Spleen (tissue), 11 donors: Measurements from ENCODE around the gene RCSD1. TPM values are rescaled to one million over a fixed set of nuclear protein-coding genes. Genes with fewer than 3 reads are reported as not detected.
A peak's percentile ranks its signal among the peaks of the same experiment; 100 is the strongest.

Experiments used
- DNase-seq: peaks from one replicate; pipeline ENCODE4 v3.0.0-alpha.2; 2020
- H3K27ac ChIP-seq, 8 donors: fragments of 200-600 bp; sonication (generic) in 7 of 8; 1 replicate in 4 of 8; 2 replicates in 4 of 8; pipeline versions ENCODE4 v1.5.0 to v1.8.0; 2016 to 2021; ENCODE audit warnings: inconsistent platforms in 4 of 8, mild to moderate bottlenecking in 4 of 8, moderate library complexity in 1 of 8
- H3K27me3 ChIP-seq, 7 donors: fragments of 200-600 bp; sonication (generic) in 6 of 7; replicated peaks in 1 of 7; 1 replicate in 4 of 7; 2 replicates in 3 of 7; pipeline versions ENCODE4 v1.5.0 to v1.8.0; 2016 to 2021; ENCODE audit warnings: inconsistent platforms in 3 of 7, mild to moderate bottlenecking in 1 of 7
- H3K36me3 ChIP-seq, 6 donors: fragments of 200-600 bp; sonication (generic) in 5 of 6; 1 replicate in 4 of 6; 2 replicates in 2 of 6; pipeline versions ENCODE4 v1.5.0 to v1.8.0; 2016 to 2021; ENCODE audit warnings: inconsistent platforms in 2 of 6
- H3K4me1 ChIP-seq, 6 donors: fragments of 200-600 bp; sonication (generic) in 5 of 6; 1 replicate in 3 of 6; 2 replicates in 3 of 6; pipeline versions ENCODE4 v1.5.0 to v1.8.0; 2016 to 2021; ENCODE audit warnings: inconsistent platforms in 3 of 6
- H3K4me3 ChIP-seq, 8 donors: fragments of 200-600 bp; sonication (generic) in 7 of 8; 1 replicate in 4 of 8; 2 replicates in 4 of 8; pipeline versions ENCODE4 v1.5.0 to v1.8.0; 2016 to 2021; ENCODE audit warnings: inconsistent platforms in 4 of 8, mild to moderate bottlenecking in 4 of 8, moderate library complexity in 2 of 8
- H3K9me3 ChIP-seq, 8 donors: fragments of 200-600 bp; sonication (generic) in 7 of 8; 1 replicate in 4 of 8; 2 replicates in 4 of 8; pipeline versions ENCODE4 v1.5.0 to v1.8.0; 2016 to 2021; ENCODE audit warnings: inconsistent platforms in 4 of 8
- POLR2A ChIP-seq, 3 donors: fragments of 450-650 bp; IDR thresholded peaks; one replicate each; pipeline ENCODE4 v1.5.1; 2017; ENCODE audit warnings: antibody characterized with exemption in 3 of 3, mild to moderate bottlenecking in 1 of 3
- POLR2AphosphoS5 ChIP-seq, 3 donors: sonication (generic); formaldehyde crosslinking; IDR thresholded peaks; one replicate each; pipeline ENCODE4 v1.5.1; 2017; ENCODE audit warnings: antibody characterized with exemption in 3 of 3
- WGBS, 5 donors: extraction: QIAGEN DNeasy Blood & Tissue Kit in 3 of 5; methylation state at CpG; one replicate each; pipeline versions ENCODE4 v1.1.5 to v1.1.7; 2013 to 2018; 5-methylcytosine and 5-hydroxymethylcytosine counted together
- intact Hi-C: fragments of 100-400 bp; cut with DNase I; formaldehyde crosslinking; loops from one replicate; pipeline ENCODE4 v1.15.0; 2023; ENCODE audit warnings: low total_unique reads
- polyA plus RNA-seq, 3 donors: library from polyadenylated mRNA; stranded (reverse); fragments of 200-250 nt; gene quantifications; one replicate each; pipeline ENCODE4 v1.2.1, GENCODE V29; 2013
- total RNA-seq, 7 donors: library from RNA; depleted of rRNA in 3 of 7; stranded (reverse); fragments of >200 nt in 3 of 7; fragmentation: NEBNext Ultra II Directional in 4 of 7; extraction: Animal tissue kit (Norgen Biotek cat#: 25700) in 4 of 7; gene quantifications; one replicate each; pipeline versions ENCODE4 v1.1.0 to v1.2.1, GENCODE V29; 2016 to 2021
- TF ChIP-seq, protein P1 (sequence below), 11 experiments: fragments of 200-600 bp in 7 of 11; fragments of 450-650 bp in 4 of 11; sonication (generic) in 4 of 11; IDR thresholded peaks in 8 of 11; conservative IDR thresholded peaks in 3 of 11; 1 replicate in 7 of 11; 2 replicates in 4 of 11; pipeline versions ENCODE4 v1.4.0 to v1.8.0; 2016 to 2021; ENCODE audit warnings: antibody characterized with exemption in 11 of 11, inconsistent platforms in 4 of 11, mild to moderate bottlenecking in 1 of 11
- donor health status: healthy with polysubstance abuse.
- donor health status: DM: no; HTN: no; CAD: no; lungs with moderate emphysema.
- donor health status: DM: no; HTN: no; CAD: no.
- donor health status: Bipolar disorder and iron deficiency.
- donor health status: healthy.
- donor health status: DM: no; HTN: no; CAD: no.
- donor health status: DM: yes; HTN: yes; CAD: no.

The RCSD1 gene
- total and polyA plus RNA-seq, 10 donors = 58.9 to 144 (median 107) TPM

DNA sequence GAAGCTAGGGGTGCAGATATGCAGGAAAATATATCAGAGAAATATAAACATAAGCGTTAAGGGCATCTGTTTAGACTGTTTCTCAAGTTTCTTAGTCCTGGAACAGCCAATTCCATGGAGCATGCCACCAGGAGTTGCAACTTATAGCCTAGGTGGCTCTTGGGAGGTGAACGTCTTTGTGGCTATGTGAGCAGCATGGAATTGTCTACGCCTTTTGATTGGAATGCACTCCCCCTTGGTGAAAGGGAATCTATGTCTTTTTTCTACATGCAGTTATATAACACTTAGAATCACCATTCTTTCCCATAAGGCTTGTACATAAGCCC lies 12.4 kb downstream of the RCSD1 start:
- intact Hi-C loops = no loop called here
- no peak for DNase-seq
- Histone ChIP-seq H3K36me3 (peaks cover 0 to 91% (median 29%) of the 10 kb centered on the region in 6 donors), H3K27ac (peak overlapping the region in 5 of 8 donors; percentile 14 to 74 (median 57)), H3K9me3 (no peaks in the 10 kb centered on the region), H3K27me3 (no peaks in the 10 kb centered on the region), H3K4me1 (peaks cover 15 to 100% (median 86%) of the 10 kb centered on the region in 6 donors), H3K4me3 (peak overlapping the region in 1 of 8 donors; percentile 3)
- WGBS, 5 donors = 72 to 93% (median 87%) methylated on average over 3 of the region's 3 CpGs
- TF ChIP-seq POLR2AphosphoS5 (IDR thresholded peaks at IDR 0.05) = no peak

DNA sequence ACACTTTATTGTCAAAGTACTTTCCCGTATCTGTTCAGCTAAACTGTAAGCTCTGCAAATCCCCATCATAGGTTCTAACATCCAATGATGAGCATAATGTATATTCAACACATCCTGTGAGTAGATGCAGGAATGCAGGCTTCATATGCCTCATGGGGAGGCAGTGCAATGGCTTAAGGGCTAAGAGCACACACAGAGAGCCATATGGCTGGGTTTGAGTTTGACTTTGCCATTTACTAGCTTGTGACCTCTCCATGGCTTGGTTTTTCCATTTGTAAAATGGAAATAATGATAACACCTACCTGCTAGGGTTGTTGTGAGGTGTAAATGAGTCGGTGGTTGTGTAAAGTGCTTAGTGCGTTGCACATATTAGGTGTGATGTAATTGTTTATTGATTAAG lies 13.4 kb downstream of the RCSD1 start:
- peaks cover 0 to 85% (median 28%) of the 10 kb centered on the region in 6 donors for H3K36me3 ChIP-seq
- no peaks in the 10 kb centered on the region for H3K9me3 ChIP-seq
- no peak for TF ChIP-seq POLR2AphosphoS5 (IDR thresholded peaks at IDR 0.05)
- TF ChIP-seq, protein P1, sequence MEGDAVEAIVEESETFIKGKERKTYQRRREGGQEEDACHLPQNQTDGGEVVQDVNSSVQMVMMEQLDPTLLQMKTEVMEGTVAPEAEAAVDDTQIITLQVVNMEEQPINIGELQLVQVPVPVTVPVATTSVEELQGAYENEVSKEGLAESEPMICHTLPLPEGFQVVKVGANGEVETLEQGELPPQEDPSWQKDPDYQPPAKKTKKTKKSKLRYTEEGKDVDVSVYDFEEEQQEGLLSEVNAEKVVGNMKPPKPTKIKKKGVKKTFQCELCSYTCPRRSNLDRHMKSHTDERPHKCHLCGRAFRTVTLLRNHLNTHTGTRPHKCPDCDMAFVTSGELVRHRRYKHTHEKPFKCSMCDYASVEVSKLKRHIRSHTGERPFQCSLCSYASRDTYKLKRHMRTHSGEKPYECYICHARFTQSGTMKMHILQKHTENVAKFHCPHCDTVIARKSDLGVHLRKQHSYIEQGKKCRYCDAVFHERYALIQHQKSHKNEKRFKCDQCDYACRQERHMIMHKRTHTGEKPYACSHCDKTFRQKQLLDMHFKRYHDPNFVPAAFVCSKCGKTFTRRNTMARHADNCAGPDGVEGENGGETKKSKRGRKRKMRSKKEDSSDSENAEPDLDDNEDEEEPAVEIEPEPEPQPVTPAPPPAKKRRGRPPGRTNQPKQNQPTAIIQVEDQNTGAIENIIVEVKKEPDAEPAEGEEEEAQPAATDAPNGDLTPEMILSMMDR (IDR thresholded peaks at IDR 0.05 in 8 of 11, conservative IDR thresholded peaks at IDR 0.05 in 3 of 11) = no peak
- TF ChIP-seq POLR2A (IDR thresholded peaks at IDR 0.05) = no peak
- H3K27me3 ChIP-seq = no peaks in the 10 kb centered on the region
- peaks cover 17 to 100% (median 86%) of the 10 kb centered on the region in 6 donors for H3K4me1 ChIP-seq
- H3K27ac ChIP-seq = peak overlapping the region in 1 of 8 donors; percentile 74
- WGBS, 5 donors = 67 to 83% (median 69%) methylated on average over 3 of the region's 3 CpGs
- intact Hi-C loops = no loop called here
- H3K4me3 ChIP-seq = no peak overlapping the region
- DNase-seq = no peak

DNA sequence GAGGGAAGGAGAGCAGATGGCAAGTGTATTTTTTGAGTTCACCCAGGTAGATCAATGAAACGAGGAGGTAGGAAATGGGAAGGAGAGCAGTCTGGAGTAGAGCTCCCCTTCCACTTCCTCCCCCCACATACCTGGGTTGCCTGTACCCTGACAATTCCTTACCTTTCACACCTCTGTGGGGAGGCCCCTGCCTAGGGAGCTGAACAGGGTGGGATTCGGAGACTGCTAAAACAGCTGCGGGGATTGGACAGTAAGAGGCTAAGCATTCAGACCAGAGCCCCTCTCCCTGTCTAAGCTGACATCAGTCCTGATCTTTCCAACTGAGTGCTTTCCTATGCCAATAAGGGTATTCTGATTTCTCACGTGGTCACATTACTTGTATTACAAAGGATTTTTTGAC lies 14.5 kb downstream of the RCSD1 start:
- intact Hi-C loops = no loop called here
- TF ChIP-seq POLR2A (IDR thresholded peaks at IDR 0.05) = no peak
- TF ChIP-seq POLR2AphosphoS5 (IDR thresholded peaks at IDR 0.05) = peak in 1 of 3 donors; percentile 31
- Histone ChIP-seq H3K4me3 (no peak overlapping the region), H3K4me1 (peaks cover 28 to 100% (median 89%) of the 10 kb centered on the region in 6 donors), H3K9me3 (no peaks in the 10 kb centered on the region), H3K36me3 (peaks cover 0 to 75% (median 24%) of the 10 kb centered on the region in 6 donors), H3K27ac (peak overlapping the region in 2 of 8 donors; percentile 1 to 51), H3K27me3 (no peaks in the 10 kb centered on the region)
- DNase-seq = no peak
- 68 to 80% (median 78%) methylated on average over 4 of the region's 4 CpGs for WGBS, 5 donors

DNA sequence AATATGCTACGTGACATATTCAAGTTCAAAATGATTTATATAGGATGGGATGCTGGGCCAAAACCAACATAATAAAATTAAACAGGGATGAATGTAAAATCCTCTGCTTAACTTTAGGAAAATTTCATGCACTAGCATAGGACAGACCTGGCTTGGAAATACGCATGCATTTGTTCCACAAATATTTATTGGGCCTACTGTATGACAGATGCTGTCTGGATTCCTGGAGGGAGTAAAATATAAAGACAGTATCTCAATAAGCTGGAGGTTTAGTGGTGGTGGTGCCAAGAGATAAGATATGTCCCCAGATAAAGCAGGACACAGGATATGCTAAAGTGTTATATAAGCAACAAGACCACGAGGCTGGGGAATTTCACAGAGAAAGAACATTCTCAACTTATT lies 15.1 kb downstream of the RCSD1 start:
- peaks cover 34 to 100% (median 93%) of the 10 kb centered on the region in 6 donors for H3K4me1 ChIP-seq
- intact Hi-C loops = no loop called here
- H3K9me3 ChIP-seq = no peaks in the 10 kb centered on the region
- TF ChIP-seq, protein P1 (IDR thresholded peaks at IDR 0.05 in 8 of 11, conservative IDR thresholded peaks at IDR 0.05 in 3 of 11) = no peak
- TF ChIP-seq POLR2AphosphoS5 (IDR thresholded peaks at IDR 0.05) (no peak), POLR2A (IDR thresholded peaks at IDR 0.05) (no peak)
- WGBS, 5 donors = 59 to 67% (median 64%) methylated on average over 3 of the region's 3 CpGs
- peaks cover 0 to 69% (median 18%) of the 10 kb centered on the region in 6 donors for H3K36me3 ChIP-seq
- no peak overlapping the region for H3K4me3 ChIP-seq
- H3K27me3 ChIP-seq = no peaks in the 10 kb centered on the region
- peak overlapping the region in 2 of 8 donors; percentile 1 to 51 for H3K27ac ChIP-seq
- no peak for DNase-seq

DNA sequence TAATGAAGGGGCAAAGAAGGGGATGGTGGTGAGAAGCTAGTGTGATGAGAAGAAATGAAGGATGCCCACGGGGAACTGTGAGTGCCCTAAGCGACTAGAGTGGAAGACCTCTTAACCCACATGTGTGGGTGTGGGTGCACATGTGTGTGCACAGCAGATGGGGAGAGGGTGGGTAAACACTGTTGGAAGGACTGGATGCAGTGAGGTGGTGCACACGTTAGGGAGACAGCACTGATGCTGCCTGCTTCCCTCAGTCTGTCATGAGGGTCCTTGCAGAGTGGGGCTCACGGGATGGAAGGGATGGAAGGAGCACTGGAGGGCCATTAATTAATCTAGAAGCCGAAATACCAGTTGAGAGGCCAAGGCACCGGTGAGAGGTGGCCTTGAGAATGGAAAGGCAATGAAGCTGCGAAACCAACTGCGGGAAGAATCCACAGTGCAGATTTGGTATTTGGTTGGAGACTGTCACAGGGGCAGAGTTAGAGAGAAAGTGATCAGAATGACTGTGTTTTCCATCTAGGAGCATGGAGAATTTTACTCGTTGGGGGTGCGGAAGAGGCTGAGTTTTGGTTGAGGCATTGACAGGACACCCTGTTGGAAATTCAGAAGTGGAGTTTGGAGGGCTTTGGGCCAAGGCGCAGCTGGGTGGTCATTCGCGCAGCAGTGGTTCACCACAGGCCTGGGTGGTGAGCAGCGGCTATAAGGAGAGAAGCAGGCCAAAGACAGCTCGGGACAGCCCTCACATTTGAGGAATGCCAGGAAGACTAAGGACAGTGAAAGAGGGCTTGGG lies 15.8 kb downstream of the RCSD1 start:
- H3K9me3 ChIP-seq = no peaks in the 10 kb centered on the region
- peaks cover 0 to 69% (median 11%) of the 10 kb centered on the region in 6 donors for H3K36me3 ChIP-seq
- no peak for DNase-seq
- H3K27me3 ChIP-seq = no peaks in the 10 kb centered on the region
- peak overlapping the region in 2 of 8 donors; percentile 1 to 51 for H3K27ac ChIP-seq
- WGBS, 5 donors = 79 to 87% (median 86%) methylated on average over 15 of the region's 15 CpGs
- peak in 2 of 3 donors; percentile 25 to 70 for TF ChIP-seq POLR2AphosphoS5 (IDR thresholded peaks at IDR 0.05)
- TF ChIP-seq POLR2A (IDR thresholded peaks at IDR 0.05) = no peak
- TF ChIP-seq, protein P1 (IDR thresholded peaks at IDR 0.05 in 8 of 11, conservative IDR thresholded peaks at IDR 0.05 in 3 of 11) = no peak
- H3K4me3 ChIP-seq = no peak overlapping the region
- intact Hi-C loops = no loop called here
- H3K4me1 ChIP-seq = peaks cover 40 to 100% (median 94%) of the 10 kb centered on the region in 6 donors
